HG03060 (cell line): Measurements from ENCODE around the gene TMEM135.
"Not testable (repeated sequence)": the region's sequence is repeated elsewhere in the genome, so short reads cannot be mapped to it uniquely, and the experiment has no call there.

ENCODE experiments used
- ATAC-seq: cut with Tn5 transposase; IDR thresholded peaks from one replicate; pipeline ENCODE4 v1.9.1; 2021; ENCODE audit warnings: low read depth, moderate number of reproducible peaks; ENCODE audit not compliant: unreplicated experiment

TMEM135 gene

DNA sequence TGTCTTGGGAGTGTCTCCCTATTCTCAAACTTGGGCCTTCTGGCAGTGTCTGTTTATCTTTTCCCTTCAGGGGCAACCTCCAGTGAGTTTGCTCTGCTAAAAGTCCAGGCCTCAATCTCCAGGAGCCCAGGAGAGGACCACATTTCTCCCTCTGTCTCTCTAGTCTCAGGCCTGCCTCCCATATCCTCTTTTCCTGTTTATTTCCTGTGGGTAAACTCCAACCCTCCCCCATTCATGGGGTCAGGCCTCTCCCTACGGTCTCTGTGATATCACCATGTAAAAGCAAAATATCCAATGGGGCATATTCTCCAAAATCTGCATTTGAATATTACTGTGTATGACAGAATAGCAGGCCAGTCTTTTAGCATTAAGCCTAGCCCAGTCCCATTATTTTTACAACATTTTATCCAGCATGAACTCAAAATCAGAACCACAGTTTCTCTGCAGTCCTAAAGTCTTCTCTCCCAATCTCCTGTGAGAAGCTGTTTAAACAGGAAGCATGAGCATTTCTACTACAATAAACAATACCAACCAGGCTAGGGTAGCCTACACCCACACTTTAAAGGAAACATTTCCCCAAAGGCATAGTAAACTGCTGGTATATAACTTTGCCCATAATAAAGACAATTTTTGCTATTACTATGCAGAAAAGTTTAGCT, 18.0 kb upstream of the TMEM135 start:
- no peak for ATAC-seq

DNA sequence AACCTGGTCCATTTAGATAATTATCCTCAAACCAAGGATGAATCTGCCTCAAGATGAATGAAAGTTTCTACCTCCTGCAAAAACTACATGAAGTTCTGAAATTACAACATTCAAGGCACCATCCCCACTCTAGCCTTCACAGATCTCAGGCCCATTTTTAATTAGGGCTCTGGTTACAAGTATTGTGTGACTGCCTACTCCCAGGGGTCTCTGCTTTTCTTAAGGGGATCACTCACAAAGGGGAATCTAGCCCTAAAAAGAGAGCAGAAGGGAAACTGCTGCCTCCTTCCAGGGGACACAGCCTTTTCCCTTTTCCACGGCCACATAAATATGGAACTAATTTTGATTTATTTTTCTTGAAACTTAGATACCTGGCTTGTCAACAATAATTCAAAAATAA, 17.4 kb upstream of the TMEM135 start:
- no peak for ATAC-seq

DNA sequence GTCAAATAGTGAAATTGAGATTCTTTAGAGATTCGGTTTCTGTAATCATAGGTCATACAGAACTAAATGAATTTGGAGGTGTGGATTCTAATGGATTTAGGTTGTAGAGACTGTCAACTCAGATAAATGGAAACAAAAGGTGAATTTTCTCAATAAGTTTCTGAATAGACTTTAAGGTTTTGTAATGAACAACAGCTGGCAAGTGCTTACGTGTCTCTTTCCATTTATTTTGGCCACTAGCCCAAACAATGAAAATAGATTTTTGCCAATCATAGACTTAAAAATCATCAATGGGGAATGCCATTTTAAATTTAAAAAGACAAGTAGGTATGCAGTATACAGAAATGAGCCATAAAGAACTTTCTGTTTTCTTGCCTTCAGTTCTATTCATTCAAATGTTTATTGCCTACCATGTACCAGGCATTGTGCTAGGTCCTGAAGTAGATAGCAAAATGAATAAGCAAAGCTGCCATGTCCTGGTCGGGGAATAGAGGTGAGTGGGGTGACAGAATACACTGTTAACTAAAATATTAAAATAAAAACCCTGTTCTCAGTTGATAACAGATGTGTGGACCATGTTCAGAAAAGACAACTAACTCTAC, 16.9 kb upstream of the TMEM135 start:
- no peak for ATAC-seq

DNA sequence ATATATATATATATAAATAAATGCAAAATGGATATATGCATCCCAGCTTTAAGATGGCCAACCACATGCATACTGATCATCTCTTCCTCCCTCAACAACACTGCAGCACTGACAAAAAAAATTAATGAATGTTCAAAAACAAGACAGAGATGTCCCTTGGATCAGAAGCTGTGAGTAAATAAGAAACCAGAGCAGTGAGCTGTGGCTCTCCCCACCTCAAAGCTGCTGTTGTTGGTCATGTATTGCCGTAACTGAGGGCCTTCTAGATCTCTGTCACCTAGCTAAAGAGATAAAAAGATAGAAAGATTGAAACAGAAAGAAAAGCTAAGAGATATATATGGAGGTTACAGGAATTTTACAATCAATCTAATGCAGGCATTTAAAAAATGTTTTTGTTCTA, 15.5 kb upstream of the TMEM135 start:
- ATAC-seq: no peak

DNA sequence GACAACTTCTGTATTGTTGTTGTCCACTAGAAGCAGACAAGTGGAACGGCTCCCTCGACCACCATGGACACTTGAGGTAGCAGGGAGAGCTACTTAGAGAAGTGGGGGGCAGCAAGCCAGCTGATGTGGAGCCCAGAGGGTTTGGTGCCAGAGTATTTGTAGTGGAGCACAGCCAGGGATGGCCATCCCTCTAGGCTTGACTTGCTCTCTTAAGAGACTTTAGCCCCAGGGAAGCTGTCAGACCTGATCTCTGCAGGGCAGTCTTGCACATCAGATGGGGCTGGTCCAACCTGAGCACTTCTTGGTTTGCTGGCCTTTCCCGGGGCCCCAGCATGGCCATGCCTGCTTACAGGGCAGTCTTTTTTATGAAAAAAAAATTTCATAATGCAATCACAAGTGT, 15.0 kb upstream of the TMEM135 start:
- ATAC-seq: no peak

DNA sequence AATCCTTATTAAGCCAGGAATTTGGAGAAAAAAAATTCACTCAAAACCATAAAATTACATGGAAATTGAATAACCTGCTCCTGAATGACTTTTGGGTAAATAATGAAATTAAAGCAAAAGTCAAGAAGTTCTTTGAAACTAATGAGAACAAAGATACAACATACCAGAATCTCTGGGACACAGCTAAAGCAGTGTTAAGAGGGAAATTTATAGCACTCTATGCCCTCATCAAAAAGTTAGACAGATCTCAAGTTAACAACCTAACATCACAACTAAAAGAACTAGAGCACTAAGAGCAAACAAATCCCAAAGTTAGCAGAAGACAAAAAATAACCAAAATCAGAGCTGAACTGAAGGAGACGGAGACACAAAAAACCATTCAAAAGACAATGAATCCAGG, 11.3 kb upstream of the TMEM135 start:
- not testable (repeated sequence) for ATAC-seq

DNA sequence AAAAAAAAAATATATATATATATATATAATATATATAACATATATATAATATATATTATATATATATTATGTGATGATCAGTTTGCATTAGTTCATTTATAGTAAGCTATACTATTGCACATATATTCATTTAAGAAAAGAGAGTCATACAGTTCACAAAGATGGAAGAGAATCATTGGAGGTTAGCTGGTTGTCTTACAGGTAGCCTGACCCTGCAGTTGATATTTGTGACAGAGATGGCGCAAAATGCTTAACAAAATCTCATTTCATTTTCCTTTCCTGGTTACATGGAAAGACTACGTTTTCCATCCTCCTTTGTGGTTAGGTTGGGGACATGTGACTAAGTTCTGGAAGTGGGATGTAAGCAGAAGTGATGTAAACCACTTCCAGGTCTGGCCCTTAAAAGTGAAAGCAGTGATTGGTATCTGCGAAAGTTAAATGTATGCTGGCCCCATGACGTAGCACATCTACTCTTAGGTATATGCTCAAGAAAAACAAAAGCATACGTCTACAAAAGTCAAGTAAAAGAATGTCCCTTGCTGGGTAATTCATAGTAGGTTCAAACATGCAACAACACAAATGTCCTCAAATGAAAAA, 7.2 kb upstream of the TMEM135 start:
- ATAC-seq: no peak

DNA sequence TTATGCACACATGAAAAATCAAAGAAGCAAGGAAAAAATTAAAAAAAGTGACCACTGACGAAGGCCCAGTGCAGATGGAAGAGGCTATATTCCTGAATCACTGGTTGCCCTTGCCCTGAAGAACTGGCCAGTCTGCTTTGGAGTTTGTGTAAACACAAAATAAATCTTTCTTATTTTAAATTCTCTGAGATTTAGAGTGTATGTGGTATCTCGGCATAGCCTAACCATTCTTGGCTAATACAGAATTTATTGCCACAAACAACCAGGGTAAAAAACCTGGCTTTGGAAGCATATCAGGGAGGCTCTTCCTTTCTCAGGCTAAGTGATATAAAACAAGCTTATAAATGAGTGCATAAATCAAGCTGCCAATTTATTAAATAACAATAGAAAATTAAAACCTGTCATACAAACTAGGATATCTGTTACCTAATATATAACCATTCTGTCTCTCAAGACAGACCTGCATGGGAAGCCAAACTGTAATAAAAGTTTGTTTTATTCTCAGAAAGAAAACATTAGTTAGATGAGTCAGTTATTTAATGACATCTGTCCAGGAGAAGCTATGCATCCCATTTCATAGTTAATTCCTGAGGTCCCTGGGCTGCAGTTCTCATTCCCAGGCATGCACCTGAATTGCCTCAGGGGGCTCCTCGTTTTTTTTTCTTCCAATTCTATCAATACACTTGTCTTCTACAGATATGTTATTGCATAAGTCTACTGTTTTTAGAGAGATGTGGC, 6.1 kb upstream of the TMEM135 start:
- no peak for ATAC-seq

DNA sequence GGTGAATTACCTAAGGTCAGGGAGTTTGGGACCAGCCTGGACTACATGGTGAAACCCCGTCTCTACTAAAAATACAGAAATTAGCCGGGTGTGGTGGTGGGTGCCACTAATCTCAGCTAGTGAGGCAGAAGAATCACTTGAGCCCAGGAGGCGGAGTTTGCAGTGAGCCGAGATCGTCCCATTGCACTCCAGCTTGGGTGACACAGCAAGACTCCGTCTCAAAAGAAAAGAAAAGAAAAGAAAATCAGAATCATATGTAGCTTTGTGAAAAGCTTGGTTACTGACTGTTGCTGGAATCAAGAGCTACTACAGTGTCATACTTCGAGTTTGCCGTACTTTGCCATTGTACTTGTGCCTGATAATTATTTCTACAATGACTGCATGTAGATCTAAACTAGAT, 4.2 kb upstream of the TMEM135 start:
- no peak for ATAC-seq

DNA sequence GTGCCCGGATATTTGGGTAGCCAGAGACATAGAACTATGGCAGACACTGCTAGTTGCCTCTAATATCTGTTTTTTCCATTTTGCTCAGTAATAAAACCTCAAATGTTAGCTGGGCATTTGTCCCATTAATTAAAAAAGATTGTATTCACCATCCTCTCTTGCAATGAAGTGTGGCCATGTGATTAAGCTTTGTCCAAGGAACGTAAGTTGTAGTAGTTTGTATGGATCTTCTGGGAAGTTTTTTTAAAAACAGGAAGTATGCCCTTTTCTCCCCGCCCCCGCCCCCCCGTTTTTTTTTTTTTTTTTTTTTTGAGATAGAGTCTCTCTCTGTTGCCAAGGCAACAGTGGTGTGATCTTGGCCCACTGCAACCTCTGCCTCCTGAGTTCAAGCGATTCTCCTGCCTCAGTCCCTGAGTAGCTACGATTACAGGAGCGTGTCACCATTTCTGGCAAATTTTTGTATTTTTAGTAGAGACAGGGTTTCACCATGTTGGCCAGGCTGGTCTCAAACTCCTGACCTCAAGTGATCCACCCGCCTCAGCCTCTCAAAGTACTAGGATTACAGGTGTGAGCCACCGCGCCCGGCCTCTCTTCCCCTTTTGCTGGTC, 1.7 kb upstream of the TMEM135 start:
- ATAC-seq: no peak

DNA sequence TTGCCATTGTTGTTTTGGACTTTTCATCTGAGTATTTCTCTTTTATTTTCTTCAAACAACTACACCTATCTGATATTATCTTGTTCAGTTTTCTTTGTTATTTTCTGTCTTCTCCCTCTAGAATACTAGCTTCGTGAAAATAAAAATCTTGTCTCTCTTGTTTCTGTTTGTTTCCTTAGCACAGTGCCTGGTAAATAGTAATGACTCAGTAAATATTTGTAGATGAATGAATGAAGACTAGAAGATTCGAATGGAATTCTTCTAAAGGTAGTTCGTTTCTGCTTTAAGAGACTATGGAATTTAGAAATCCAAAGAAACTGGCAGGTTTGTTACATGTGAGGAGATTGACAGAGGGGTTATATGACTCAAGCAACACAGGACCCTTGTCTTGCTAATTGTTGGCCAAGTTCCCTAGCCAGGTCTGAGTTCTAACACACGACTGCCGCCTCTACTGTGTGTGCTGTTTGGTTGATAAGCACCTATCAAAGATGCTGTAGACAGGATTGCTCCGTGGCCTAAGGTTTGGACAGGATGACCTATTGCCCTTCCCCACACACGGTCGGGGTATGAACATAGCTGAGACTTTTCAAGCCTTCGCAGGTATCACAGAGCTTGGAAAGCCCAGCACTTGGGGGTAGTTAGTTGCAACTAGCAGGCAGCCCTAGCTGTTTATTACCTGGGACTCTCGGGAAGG, 831 bp upstream of the TMEM135 start:
- ATAC-seq: no peak

DNA sequence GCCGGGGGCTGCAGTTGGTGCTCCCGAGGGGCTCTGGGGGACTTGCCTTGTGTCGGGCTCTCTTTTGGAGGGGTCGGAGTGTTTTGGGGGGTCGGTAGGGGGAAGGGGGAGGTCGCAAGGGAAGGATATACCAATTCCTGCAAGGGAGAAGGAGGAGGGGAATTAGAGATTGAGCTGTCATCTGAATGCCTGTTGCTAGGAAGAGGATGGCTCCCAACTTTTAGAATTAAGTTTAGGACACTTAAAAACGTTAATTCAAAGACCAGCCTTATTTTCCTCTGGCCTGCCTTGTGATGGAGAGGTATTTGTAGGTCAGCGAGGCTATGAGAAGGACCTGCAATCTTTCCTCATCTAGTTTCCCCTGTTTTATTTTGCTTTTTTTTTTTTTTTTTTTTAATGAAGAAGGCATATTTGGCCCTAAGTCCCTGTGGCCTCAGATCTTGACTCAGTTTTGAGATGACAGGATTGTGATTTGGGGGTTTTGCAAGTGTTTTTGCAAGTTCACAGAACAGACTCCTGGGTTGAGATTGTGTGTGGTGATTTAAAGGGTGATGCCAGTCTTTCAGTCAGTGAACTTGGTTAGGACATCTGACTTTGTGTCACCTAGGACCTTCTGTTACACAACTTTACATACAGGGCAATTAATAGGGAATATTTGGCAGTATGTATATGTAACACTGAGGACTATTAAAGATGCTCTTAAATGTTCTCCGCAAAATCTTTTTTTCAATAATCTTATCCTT, 672 bp downstream of the TMEM135 start:
- ATAC-seq: no peak

DNA sequence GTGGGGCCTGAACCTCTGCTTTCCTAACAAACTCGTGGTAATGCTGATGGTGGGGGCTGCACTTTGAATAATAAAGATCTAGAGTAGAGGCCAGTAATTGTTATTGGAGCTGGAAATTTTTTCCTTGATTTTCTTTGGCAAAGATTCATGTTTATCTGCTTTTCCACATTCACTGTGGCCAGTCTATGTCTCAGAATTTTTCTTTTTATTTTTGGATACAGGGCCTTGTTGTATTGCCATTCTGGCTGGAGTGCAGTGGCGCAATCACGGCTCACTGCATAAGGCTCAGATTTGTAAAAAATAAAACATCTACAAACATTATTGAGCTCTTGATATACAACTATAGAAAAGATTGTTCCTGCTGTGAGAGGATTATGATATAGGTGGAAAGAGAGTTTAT, 1.6 kb downstream of the TMEM135 start:
- ATAC-seq: no peak

DNA sequence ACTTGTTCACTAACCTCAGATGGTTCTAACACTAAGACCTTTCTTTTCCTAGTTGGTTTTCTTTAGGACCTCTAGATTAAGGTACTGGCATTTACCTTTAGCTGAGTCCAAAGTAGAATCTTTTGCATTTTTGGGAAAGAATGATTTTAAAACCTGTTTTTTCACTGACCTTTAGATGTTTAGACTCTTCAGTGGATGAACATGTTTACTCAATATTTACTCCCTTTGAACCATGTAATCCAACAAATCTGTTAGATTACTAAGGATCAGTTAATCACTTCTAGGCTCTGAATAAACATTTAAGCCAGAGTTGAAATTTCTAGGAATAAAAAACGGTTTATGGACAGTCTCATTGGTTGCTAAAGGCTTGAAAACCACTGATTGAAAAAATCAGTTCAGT, 6.2 kb downstream of the TMEM135 start:
- ATAC-seq: no peak

DNA sequence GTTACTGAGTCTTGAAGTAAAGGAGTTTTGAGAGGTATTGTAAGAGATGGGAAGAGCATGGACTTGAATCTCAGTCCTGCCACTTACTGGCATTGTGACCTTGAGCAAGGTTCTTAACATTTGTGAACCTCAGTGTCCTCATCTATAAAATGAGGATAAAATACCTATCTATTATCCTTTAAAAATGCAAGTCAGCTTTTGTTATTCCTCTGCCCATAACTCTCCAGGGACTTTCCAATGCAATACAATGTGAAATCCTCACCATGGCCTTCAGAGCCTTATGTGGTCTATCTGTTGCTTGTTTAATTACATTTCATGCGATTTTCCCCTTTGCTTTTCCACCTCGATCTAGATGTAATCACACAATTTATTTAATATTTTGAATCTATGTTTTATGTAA, 9.1 kb downstream of the TMEM135 start:
- no peak for ATAC-seq

DNA sequence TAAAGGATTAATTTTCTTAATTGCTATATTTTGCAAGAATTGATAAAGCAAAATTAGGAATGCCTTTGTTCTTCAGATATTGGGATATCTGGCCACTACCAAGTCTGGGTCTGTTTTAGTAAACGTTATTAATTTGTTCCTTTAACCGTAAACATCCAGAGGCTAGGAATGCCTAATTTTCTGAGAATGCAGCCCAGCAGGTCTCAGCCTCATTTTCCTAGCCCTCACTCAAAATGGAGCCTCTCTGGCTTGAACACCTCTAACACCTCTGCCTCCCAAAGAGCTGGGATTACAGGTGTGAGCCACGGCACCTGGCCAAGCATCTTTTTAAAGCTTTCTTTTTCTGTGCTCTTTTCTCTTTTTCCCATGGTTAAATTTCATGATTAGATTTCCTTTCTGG, 18.4 kb downstream of the TMEM135 start:
- ATAC-seq: no peak

DNA sequence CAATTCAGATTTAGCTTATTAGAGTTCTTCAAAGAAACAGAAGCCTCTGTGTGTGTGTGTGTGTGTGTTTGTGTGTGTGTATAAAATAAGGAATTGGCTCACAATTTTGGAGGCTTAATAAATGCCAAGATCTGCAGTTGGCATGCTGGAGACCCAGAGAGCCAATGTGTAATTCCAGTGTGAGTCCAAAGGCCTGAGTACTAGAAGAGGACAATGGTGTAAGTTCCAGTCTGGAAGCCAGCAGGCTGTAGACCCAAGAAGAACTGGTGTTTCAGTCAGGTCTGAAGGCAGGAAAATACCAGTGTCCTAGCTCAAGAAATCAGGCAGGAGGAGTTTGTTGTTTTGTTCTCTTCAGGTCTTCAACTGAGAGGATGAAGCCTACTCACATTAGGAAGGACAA, 20.0 kb downstream of the TMEM135 start:
- ATAC-seq: no peak

DNA sequence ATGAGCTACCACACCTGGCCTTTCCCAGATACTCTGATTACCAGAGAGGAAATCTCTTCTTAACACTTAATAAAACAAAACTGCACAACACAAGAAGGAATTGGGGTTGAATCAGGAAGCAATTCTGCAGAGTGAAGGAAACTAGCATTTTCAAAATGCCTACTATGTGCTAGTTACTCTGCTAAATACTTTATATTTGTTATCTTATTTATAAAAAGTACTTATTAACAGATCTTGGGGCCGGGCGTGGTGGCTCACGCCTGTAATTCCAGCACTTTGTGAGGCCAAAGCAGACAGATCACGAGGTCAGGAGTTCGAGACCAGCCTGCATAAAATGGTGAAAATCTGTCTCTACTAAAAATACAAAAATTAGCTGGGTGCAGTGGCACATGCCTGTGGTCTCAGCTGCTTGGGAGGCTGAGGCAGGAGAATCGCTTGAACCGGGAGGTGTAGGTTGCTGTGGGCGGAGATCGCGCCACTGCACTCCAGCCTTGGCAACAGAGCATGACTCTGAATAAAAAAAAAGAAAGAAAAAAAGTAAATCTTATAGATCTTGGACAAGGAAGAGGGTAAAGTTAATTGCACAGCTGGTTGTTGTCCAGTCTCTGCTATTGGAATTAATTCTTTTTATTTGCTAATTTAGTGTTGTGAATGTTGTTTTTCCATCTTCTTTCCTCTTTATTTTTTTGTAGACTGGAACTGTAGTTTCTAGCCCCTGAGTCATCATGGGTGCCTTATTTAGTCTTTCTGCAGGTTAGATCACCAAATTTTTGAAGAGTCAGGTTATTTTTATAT, 22.1 kb downstream of the TMEM135 start:
- ATAC-seq: no peak

DNA sequence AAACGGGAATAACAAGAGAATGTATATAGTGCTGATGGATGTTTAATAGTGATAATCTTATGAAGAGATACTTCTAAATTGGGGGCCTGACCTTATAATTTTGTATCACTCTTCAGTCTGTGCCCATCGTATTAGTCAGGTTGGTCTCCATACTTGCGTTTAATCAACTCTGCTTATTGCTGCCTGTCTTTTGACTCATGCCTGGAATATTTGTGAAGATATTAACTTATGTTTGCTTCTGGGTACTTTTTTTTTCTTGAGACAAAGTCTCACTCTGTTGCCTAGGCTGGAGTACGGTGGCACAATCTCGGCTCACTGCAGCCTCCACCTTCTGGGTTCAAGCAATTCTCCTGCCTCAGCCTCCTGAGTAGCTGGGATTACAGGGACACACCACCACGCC, 24.0 kb downstream of the TMEM135 start:
- no peak for ATAC-seq
